ENCODE measurements around the gene BACE2.
"Not testable (repeated sequence)": the region's sequence is repeated elsewhere in the genome, so short reads cannot be mapped to it uniquely, and the experiment has no call there.

Gene BACE2

GRCh38 chr21:41170859-41171609 is 3.1 kb downstream of the BACE2 start:
- intact Hi-C loops (cut with DNase I): no loop called here
- DNase-seq: peak in 12 of 42 donors; percentile 13 to 57 (median 32)

- DNase-seq: no peak
- intact Hi-C loops (cut with DNase I): no loop called here
Measured at GRCh38 chr21:41175080-41175479, 7.1 kb downstream of the BACE2 start.

GRCh38 chr21:41176846-41177245 is 8.9 kb downstream of the BACE2 start:
- intact Hi-C loops (cut with DNase I): no loop called here

DNA sequence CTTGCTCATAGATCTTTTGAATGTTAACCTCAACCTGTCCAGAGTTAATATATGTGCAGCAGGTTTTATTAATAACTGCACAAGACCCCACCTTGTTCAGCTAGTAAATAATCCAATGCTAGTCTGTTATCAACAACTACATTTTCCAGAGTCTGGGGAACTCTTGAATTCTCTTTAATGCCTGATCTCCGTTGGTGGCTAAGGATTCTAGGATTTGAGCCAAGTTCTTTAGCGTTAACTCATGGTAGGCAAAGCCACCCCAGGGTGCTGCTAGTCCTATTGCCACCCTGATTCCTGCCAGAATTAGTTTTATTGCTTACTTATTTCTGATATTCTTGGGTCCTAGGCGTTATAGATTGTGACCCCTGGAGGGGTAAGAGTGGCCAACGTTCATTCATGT is 12.8 kb downstream of the BACE2 start:
- intact Hi-C loops (cut with DNase I): no loop called here
- no peak for DNase-seq

More at GRCh38 chr21:41176846-41177245, 8.9 kb downstream of the BACE2 start:
- DNase-seq: no peak

- DNase-seq: no peak
- intact Hi-C loops (cut with DNase I): no loop called here
Measured at GRCh38 chr21:41182547-41182946, 14.6 kb downstream of the BACE2 start.

DNA sequence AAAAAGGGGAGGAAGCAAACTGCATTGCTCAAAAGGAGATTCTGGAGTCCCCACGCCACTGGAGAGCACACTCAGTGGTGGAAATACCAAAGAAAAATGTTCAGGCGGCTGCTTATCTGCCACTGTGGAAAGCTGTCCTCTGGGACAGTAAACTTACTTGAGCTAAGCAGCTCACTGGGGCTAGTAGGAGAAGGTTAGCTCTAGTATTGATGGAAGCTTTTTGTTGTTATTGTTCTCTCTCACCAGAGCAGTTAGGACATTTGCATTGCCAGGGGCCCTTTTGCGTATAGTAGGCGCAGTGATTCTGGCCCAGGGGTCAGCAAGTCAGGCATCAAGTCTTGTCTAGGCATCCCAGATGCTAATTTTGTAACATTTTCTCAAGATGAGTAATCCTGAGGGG is 15.6 kb downstream of the BACE2 start:
- intact Hi-C loops (cut with DNase I): no loop called here
- no peak for DNase-seq

GRCh38 chr21:41185802-41186201 is 17.8 kb downstream of the BACE2 start:
- intact Hi-C loops (cut with DNase I): no loop called here

DNA sequence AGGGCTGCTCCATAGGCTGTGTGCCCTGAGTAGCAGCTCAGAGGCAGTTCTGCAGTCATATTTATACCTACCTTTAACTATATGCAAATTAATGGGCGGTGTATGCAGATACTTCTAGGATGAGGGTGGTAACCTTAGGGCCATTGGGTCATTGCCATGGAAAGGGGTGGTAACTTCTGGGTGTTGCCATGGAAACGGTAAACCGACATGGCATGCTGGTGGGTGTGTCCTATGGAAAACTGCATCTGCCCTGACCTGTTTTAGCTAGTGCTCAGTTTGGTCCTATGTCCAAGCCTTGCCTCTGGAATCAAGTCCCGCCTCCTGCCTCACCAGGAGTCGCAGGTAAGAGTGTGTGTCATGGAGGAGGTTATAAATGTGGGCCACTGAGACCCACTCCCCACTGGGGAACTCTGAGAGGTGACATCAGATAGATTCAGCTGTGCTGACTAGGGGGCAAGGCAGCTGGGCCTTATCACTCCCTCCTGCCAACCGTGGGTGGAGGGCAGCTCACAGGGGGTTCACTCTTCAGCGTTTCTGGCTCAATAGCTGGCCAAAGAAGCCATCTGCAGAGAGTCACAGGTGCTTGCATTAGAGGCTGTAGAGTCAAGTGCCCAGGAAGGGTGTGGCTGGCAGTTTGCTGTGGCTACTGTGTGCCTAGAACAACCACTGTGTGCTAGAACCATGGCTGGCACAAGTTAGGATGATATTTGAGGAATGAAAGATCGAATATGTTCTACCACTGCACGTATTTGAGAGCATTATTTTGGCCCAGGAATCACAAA is 19.0 kb downstream of the BACE2 start:
- intact Hi-C loops (cut with DNase I): no loop called here
- DNase-seq: no peak

More at GRCh38 chr21:41185802-41186201, 17.8 kb downstream of the BACE2 start:
- DNase-seq: no peak

DNA sequence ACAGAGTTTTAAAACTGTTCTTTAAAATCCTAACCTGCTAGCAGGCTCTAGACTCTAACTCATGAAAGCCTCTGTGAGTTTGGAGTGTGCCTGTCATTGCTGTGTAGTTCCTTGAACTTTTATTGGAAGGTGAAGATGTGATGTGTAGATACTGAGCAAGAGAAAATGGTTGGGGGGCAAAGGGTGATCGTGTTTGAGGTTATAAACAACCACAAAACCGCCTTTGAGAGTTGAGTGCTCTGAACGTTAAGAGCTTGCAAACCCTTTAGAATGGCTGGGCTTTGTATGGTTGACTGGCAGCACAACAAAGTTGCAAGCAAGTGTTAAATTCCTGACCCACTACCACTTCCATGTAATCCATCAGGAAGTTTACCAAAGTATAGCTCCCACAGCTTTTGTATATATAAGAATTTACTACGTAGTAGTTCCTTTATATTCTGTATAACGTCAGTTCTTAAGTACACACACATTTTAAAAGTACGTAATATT is 19.6 kb downstream of the BACE2 start:
- intact Hi-C loops (cut with DNase I): no loop called here
- no peak for DNase-seq

GRCh38 chr21:41188486-41189149 is 20.7 kb downstream of the BACE2 start:
- DNase-seq: no peak
- intact Hi-C loops (cut with DNase I): no loop called here

- DNase-seq: no peak
- intact Hi-C loops (cut with DNase I): no loop called here
Measured at GRCh38 chr21:41189150-41189745, 21.3 kb downstream of the BACE2 start.

GRCh38 chr21:41192552-41192951 is 24.6 kb downstream of the BACE2 start:
- intact Hi-C loops (cut with DNase I): not testable (repeated sequence)

GRCh38 chr21:41195311-41195710 is 27.4 kb downstream of the BACE2 start:
- intact Hi-C loops (cut with DNase I): no loop called here
- DNase-seq: no peak

More at GRCh38 chr21:41192552-41192951, 24.6 kb downstream of the BACE2 start:
- DNase-seq: not testable (repeated sequence)

DNA sequence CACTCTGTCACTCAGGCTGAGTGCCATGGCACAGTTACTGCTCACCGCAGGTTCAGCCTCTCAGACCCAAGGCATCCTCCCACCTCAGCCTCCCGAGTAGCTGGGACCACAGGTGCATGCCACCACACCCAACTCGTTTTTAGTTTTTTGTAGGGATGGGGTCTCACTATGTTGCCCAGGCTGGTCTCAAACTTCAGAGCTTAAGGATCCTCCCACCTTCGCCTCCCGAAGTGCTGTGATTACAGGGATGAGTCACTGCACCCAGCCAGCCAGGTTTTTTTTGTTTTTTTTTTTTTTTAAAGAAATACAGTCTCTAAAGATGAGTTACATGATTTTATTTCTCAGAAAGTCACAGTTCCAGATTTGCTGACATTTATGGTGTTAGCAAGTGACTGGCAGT is 29.0 kb downstream of the BACE2 start:
- peak in 2 of 42 donors; percentile 11 to 14 for DNase-seq
- intact Hi-C loops (cut with DNase I): no loop called here

DNA sequence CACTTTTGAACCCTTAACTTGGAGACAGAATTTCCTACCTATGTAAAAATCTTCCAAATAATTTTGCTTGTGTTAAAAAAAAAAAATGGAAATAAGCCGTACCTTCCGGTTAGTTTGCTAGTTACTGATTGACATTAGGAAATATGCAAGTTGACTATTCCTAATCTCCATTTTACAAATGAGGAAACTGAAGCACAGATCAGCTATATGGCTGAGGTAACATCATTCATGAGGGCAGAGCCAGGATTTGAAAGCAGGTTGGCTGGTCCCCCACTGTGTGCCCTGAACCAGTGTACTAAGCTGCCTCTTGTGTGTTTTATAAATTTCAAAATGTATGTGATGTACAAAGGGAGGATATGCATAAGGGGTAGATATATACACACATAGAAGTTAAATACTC is 29.6 kb downstream of the BACE2 start:
- no peak for DNase-seq
- intact Hi-C loops (cut with DNase I): no loop called here

GRCh38 chr21:41198647-41199046 is 30.7 kb downstream of the BACE2 start:
- intact Hi-C loops (cut with DNase I): not testable (repeated sequence)

GRCh38 chr21:41199123-41199522 is 31.2 kb downstream of the BACE2 start:
- no peak for DNase-seq
- intact Hi-C loops (cut with DNase I): no loop called here

More at GRCh38 chr21:41198647-41199046, 30.7 kb downstream of the BACE2 start:
- DNase-seq: not testable (repeated sequence)

GRCh38 chr21:41199588-41199987 is 31.6 kb downstream of the BACE2 start:
- intact Hi-C loops (cut with DNase I): no loop called here
- DNase-seq: no peak

- intact Hi-C loops (cut with DNase I): no loop called here
- DNase-seq: no peak
Measured at GRCh38 chr21:41201385-41201784, 33.4 kb downstream of the BACE2 start.
